Mesothelial cell of epicardium (in vitro differentiated cells): ENCODE results near the gene NDUFB5. TPM values are rescaled to one million over a fixed set of nuclear protein-coding genes. Genes with fewer than 3 reads are reported as not detected.

Source experiments
- DNase-seq, 2 experiments: peaks; one replicate each; pipeline ENCODE4 v3.0.0; 2021; ENCODE audit warnings: low spot score in 2 of 2; ENCODE audit not compliant: unreplicated experiment in 2 of 2
- H3K27ac Mint-ChIP-seq: 2 replicates; pipeline ENCODE4 v1.8.0; 2021; ENCODE audit warnings: mixed read lengths
- H3K27me3 Mint-ChIP-seq: 2 replicates; pipeline ENCODE4 v1.8.0; 2021; ENCODE audit warnings: low read depth, mixed read lengths
- H3K36me3 Mint-ChIP-seq: 2 replicates; pipeline ENCODE4 v1.8.0; 2021; ENCODE audit warnings: mixed read lengths
- H3K4me1 Mint-ChIP-seq: 2 replicates; pipeline ENCODE4 v1.8.0; 2021; ENCODE audit warnings: mixed read lengths
- H3K4me3 Mint-ChIP-seq: 2 replicates; pipeline ENCODE4 v1.8.0; 2021; ENCODE audit warnings: mild to moderate bottlenecking, moderate library complexity, mixed read lengths
- H3K9me3 Mint-ChIP-seq: 2 replicates; pipeline ENCODE4 v1.8.0; 2021; ENCODE audit warnings: mixed read lengths
- total RNA-seq: library from RNA; stranded (reverse); gene quantifications from 3 replicates; pipeline ENCODE4 v1.2.1, GENCODE V29; 2021
- TF ChIP-seq, protein P1 (sequence below): fragments of 200-600 bp; sonication (generic); IDR thresholded peaks from one replicate; pipeline ENCODE4 v1.5.0; 2021; ENCODE audit warnings: antibody characterized with exemption; ENCODE audit not compliant: unreplicated experiment

The NDUFB5 gene
- total RNA-seq, 1 donor from 2014 or later: 66.9 TPM

DNA sequence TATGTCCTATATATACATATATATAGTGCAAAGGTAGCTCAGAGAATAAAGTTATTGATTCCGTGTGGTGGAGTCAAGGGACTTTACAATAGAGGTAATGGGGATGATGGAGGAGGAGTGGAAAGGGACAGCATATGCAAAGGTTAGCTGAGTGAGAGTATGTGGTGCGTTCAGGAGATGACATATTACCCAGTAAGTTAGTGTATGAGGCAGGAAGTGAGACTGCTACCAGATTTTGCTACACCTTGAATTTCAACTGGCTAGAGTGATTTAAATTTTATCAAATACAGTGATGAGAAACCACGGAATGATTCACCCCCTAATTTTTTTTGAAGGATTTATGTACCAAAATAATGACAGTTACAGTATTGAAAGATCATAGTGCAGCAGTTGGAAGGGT is 39.1 kb upstream of the NDUFB5 start:
- H3K4me1 Mint-ChIP-seq: peaks cover 15% of the 10 kb centered on the region
- no peaks in the 10 kb centered on the region for H3K9me3 Mint-ChIP-seq
- no peak for DNase-seq
- H3K36me3 Mint-ChIP-seq: peaks cover 6% of the 10 kb centered on the region
- no peak overlapping the region for H3K4me3 Mint-ChIP-seq
- TF ChIP-seq, protein P1, sequence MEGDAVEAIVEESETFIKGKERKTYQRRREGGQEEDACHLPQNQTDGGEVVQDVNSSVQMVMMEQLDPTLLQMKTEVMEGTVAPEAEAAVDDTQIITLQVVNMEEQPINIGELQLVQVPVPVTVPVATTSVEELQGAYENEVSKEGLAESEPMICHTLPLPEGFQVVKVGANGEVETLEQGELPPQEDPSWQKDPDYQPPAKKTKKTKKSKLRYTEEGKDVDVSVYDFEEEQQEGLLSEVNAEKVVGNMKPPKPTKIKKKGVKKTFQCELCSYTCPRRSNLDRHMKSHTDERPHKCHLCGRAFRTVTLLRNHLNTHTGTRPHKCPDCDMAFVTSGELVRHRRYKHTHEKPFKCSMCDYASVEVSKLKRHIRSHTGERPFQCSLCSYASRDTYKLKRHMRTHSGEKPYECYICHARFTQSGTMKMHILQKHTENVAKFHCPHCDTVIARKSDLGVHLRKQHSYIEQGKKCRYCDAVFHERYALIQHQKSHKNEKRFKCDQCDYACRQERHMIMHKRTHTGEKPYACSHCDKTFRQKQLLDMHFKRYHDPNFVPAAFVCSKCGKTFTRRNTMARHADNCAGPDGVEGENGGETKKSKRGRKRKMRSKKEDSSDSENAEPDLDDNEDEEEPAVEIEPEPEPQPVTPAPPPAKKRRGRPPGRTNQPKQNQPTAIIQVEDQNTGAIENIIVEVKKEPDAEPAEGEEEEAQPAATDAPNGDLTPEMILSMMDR: no peak
- no peaks in the 10 kb centered on the region for H3K27me3 Mint-ChIP-seq
- H3K27ac Mint-ChIP-seq: no peak overlapping the region

DNA sequence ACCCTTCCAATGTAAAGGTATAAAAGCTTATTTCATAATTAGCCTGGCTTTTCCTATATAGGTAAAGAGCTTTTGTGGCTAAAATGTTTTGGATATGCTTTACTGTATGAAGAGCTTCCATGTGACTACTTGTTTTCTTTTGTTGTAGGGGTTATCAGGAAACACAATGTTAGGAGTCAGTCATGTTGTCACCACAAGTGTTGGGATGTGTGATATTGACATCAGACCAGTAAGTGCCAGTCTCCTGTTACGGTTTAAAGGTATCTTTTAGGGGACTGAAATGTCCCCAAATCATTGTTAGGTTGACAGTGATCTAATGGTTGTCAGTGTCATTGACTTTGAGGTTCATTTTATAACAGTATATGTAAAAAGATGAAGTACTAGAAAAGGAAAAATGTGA is 23.6 kb upstream of the NDUFB5 start:
- H3K36me3 Mint-ChIP-seq: peaks cover 31% of the 10 kb centered on the region
- H3K4me1 Mint-ChIP-seq: no peaks in the 10 kb centered on the region
- no peak overlapping the region for H3K4me3 Mint-ChIP-seq
- no peaks in the 10 kb centered on the region for H3K9me3 Mint-ChIP-seq
- no peak overlapping the region for H3K27ac Mint-ChIP-seq
- H3K27me3 Mint-ChIP-seq: no peaks in the 10 kb centered on the region
- TF ChIP-seq, protein P1: no peak
- no peak for DNase-seq

DNA sequence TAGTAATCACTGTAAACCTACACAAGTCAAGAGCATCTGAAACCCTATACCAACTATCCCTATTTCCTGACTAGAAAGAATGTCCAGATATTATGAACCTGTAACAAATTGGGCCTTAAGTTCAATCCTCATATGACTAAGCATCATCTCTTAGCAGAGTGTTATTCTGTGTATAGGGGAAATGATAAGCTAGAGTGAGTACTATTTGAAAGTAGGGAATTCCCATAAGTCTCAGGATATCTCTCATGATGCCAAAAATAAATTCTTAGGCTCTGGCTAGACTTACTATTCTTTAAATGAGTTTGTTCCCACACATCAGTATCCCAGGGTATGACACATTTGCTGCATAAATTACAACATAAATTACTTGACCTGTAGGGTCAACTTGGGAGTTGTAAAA is 15.5 kb upstream of the NDUFB5 start:
- H3K27me3 Mint-ChIP-seq: no peaks in the 10 kb centered on the region
- no peak overlapping the region for H3K27ac Mint-ChIP-seq
- no peaks in the 10 kb centered on the region for H3K9me3 Mint-ChIP-seq
- no peak overlapping the region for H3K4me3 Mint-ChIP-seq
- no peak for DNase-seq
- peaks cover 30% of the 10 kb centered on the region for H3K36me3 Mint-ChIP-seq
- TF ChIP-seq, protein P1: no peak
- no peaks in the 10 kb centered on the region for H3K4me1 Mint-ChIP-seq

DNA sequence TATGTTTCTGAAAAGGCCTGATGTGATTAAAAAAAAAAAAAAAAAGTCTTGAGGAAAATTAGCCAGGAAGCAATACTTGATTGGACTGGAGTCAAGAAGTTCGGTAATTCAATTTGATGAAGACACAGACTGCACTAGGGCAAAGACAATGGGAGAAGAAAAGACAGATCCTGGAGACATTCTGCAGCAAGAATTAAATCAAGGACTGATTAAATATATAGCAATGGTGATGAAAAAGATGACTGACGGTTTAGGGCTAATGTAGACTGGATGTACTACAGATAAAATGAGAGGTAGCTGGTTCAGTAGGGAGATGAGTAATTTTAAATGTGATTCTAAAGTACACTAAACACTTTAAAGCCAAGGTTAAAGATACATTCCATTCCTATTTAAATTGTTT is 13.9 kb upstream of the NDUFB5 start:
- Mint-ChIP-seq H3K36me3 (peaks cover 35% of the 10 kb centered on the region), H3K27me3 (no peaks in the 10 kb centered on the region), H3K9me3 (no peaks in the 10 kb centered on the region), H3K4me1 (no peaks in the 10 kb centered on the region), H3K4me3 (no peak overlapping the region), H3K27ac (no peak overlapping the region)
- TF ChIP-seq, protein P1: no peak
- DNase-seq: no peak

DNA sequence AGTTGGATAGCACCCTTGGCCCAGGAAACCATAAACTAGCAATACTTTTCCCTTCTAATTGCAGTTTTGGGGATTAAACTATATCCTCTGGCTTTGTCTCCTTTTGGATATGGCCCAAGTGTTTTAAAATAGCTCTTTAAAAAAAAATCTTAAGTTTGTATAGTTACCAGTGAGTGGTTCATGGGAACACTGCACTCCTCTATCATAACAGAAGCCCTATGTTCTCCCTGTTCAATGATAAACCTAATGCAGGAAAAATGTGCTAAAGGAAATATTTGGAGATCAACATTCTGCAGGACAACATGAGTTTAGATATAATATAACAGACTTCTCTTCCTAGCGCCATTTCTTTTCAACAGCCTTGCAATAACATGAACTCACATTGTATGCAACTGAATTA is 13.3 kb upstream of the NDUFB5 start:
- Mint-ChIP-seq H3K36me3 (peaks cover 35% of the 10 kb centered on the region), H3K4me3 (no peak overlapping the region), H3K27ac (no peak overlapping the region), H3K27me3 (no peaks in the 10 kb centered on the region), H3K9me3 (no peaks in the 10 kb centered on the region), H3K4me1 (no peaks in the 10 kb centered on the region)
- TF ChIP-seq, protein P1: no peak
- no peak for DNase-seq

DNA sequence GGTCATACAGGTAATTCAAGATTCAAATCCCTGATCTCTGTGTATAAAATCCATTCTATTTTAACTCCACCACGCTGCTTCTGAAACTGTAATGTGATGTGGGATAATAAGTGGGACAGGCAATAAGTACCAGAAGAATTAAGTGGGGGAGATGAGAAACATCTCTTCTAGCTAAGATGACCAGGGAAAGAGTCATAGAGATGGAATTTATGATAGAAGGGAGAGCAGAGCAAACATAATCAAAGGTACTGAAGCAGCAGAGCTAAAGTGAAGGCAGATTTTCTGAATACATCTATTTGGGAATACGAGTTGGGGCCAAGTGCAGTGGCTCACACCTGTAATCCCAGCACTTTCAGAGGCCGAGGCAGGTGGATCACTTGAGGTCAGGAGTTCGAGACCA is 5.1 kb upstream of the NDUFB5 start:
- H3K36me3 Mint-ChIP-seq: peaks cover 22% of the 10 kb centered on the region
- H3K27me3 Mint-ChIP-seq: no peaks in the 10 kb centered on the region
- H3K4me3 Mint-ChIP-seq: no peak overlapping the region
- peaks cover 9% of the 10 kb centered on the region for H3K4me1 Mint-ChIP-seq
- TF ChIP-seq, protein P1: no peak
- no peak overlapping the region for H3K27ac Mint-ChIP-seq
- no peak for DNase-seq
- H3K9me3 Mint-ChIP-seq: no peaks in the 10 kb centered on the region
